GM06990 (cell line): ENCODE results near the gene EML6.

Experiments
- DNase-seq: peaks from one replicate; pipeline ENCODE4 v3.0.0-alpha.2; 2011; ENCODE audit not compliant: insufficient read length; ENCODE audit errors: extremely low read depth
- H3K27me3 ChIP-seq: replicated peaks from 2 replicates; pipeline ENCODE4 v1.6.0; 2011; ENCODE audit warnings: low read length; ENCODE audit not compliant: control insufficient read depth, insufficient read depth
- H3K36me3 ChIP-seq: 2 replicates; pipeline ENCODE4 v1.5.1; 2011; ENCODE audit warnings: low read length; ENCODE audit not compliant: control insufficient read depth, insufficient read depth
- H3K4me3 ChIP-seq: replicated peaks from 2 replicates; pipeline ENCODE4 v1.5.1; 2011; ENCODE audit warnings: low read depth, mild to moderate bottlenecking, control low read depth, low read length
- CTCF ChIP-seq: IDR thresholded peaks from 2 replicates; pipeline ENCODE4 v1.5.1; 2011; ENCODE audit warnings: low read length, control low read depth, mild to moderate bottlenecking, inconsistent platforms; ENCODE audit not compliant: insufficient read depth, poor library complexity, severe bottlenecking

EML6 gene

GRCh38 chr2:54979321-54980044, 256.0 kb downstream of the EML6 start:
- DNase-seq: no peak
- H3K4me3 ChIP-seq: no peak overlapping the region
- no peaks in the 10 kb centered on the region; the same call in 1 of the 2 replicates for H3K36me3 ChIP-seq
- H3K27me3 ChIP-seq: no peaks in the 10 kb centered on the region
- TF ChIP-seq CTCF: no peak

GRCh38 chr2:54981385-54981784, 257.9 kb downstream of the EML6 start:
- H3K4me3 ChIP-seq: no peak overlapping the region
- DNase-seq: no peak
- no peaks in the 10 kb centered on the region for H3K27me3 ChIP-seq
- no peak for TF ChIP-seq CTCF
- no peaks in the 10 kb centered on the region; the same call in 1 of the 2 replicates for H3K36me3 ChIP-seq

GRCh38 chr2:54983345-54984220, 260.1 kb downstream of the EML6 start:
- DNase-seq: no peak
- Histone ChIP-seq H3K4me3 (no peak overlapping the region), H3K27me3 (no peaks in the 10 kb centered on the region), H3K36me3 (no peaks in the 10 kb centered on the region; the same call in 1 of the 2 replicates)
- TF ChIP-seq CTCF: no peak

GRCh38 chr2:54984476-54984875, 261.0 kb downstream of the EML6 start:
- H3K27me3 ChIP-seq: no peaks in the 10 kb centered on the region
- H3K36me3 ChIP-seq: no peaks in the 10 kb centered on the region; the same call in 1 of the 2 replicates
- TF ChIP-seq CTCF: no peak
- H3K4me3 ChIP-seq: no peak overlapping the region
- no peak for DNase-seq

GRCh38 chr2:54986264-54986663, 262.8 kb downstream of the EML6 start:
- TF ChIP-seq CTCF: no peak
- DNase-seq: no peak
- no peak overlapping the region for H3K4me3 ChIP-seq

More at GRCh38 chr2:54986264-54986663, 262.8 kb downstream of the EML6 start:
- H3K27me3 ChIP-seq: no peaks in the 10 kb centered on the region
- no peaks in the 10 kb centered on the region; the same call in 1 of the 2 replicates for H3K36me3 ChIP-seq
